Heart left ventricle (tissue), 13 donors: ENCODE data around the gene USP32.

ENCODE experiments used
- CTCF ChIP-seq, 12 donors: fragments of 200-600 bp; sonication (generic) in 4 of 12; IDR thresholded peaks; one replicate each; pipeline versions ENCODE4 v1.5.0 to v1.8.0; 2018 to 2022; ENCODE audit warnings: antibody characterized with exemption in 12 of 12, mild to moderate bottlenecking in 5 of 12
- POLR2A ChIP-seq, 2 donors: fragments of 450-650 bp; IDR thresholded peaks; one replicate each; pipeline ENCODE4 v1.6.1; 2017; ENCODE audit warnings: antibody characterized with exemption in 2 of 2, mild to moderate bottlenecking in 2 of 2, moderate library complexity in 2 of 2
- donor health status: ischemic (EF 13 %, LVEDD 7.1; RV severe dilation, severe dysfunction).
- donor health status: DM: no; HTN: yes; CAD: no.
- donor health status: DM: no; HTN: no; CAD: no.
- donor health status: ischemic (EF 25% LVEDD 6.9; RV normal size, moderate dysfunction).
- donor health status: ischemic (EF 25% LVEDD 5.7; RV mildly dilated, moderate dysfunction).
- donor health status: ischemic (EF 35%, LVEDD 5.7; RV mildly dilated, moderate dysfunction).
- donor health status: nonischemic (EF 11% LVEDD 7.7; RV severe dilation, severe dysfunction).
- donor health status: DM: yes; HTN: yes; CAD: no.
- donor health status: PGD.
- donor health status: ischemic (EF 29% LVEDD 5.4; RV normal size, mild dysfunction).
- donor health status: nonischemic (EF 23%, LVEDD 6.1; RV moderate dilation, normal function).

DNA sequence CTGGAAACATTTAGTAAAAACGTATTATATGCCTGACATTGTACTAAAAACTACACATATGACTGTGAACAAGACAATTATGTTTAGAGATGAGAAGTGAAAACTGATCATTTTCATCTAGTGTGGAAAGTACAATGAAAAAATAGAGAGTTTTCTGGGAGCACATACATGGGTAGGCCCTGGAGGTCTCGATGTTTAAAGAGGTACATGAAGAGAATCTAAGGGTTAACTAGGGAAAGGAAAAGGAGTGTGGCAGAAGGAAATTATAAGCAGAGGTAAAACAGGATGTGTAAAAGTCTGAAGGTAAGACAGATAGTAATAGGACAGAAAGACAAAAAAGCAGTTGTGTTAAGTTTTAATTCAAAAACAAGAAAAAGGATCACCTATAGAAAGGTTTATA is 113.7 kb downstream of the USP32 start:
- no peak for TF ChIP-seq CTCF (IDR thresholded peaks at IDR 0.05)
- TF ChIP-seq POLR2A (IDR thresholded peaks at IDR 0.05) = no peak
